Measurements from ENCODE around the gene ZNF385A. TPM values are rescaled to one million over a fixed set of nuclear protein-coding genes. Genes with fewer than 3 reads are reported as not detected.
"Not testable (repeated sequence)": the region's sequence is repeated elsewhere in the genome, so short reads cannot be mapped to it uniquely, and the experiment has no call there.

The ZNF385A gene
- total RNA-seq, 4 donors from 2014 or later = 3.3 to 21.0 (median 18.3) TPM

DNA sequence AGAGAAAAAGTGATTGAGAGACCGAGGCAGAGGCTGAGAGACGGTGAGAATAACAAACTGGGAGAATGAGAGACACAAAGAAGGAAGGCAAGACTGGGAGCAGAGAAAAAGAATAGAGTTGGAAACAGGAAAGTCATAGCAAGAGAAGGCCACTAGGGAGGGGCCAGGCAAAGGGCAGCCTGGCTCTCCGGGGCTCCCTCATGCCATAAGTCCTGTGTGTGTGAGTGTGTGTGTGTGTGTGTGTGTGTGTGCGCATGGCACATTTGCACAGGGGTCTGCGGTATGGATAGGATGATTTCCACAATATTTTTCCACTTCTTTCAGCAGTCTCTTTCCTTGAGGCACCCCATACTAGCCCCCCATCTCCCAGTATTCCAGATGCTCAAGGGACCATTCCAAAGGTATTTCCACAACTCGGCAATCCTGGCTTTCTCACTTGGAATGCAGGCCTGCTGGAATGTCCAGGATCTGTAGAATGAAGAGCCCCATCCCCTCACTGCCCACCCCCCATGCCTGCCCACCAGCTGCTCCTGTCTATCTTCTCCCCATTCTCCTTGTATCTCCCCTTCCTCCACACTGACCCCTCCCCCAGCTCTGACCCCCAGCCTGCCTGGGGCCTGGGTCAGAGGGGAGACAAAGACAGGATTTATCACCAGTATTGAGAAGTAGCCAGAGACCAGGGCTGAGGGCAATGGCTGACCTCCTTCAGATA is 29.3 kb downstream of the ZNF385A start:
- no peaks in the 10 kb centered on the region for H3K27me3 ChIP-seq
- TF ChIP-seq, protein P1, sequence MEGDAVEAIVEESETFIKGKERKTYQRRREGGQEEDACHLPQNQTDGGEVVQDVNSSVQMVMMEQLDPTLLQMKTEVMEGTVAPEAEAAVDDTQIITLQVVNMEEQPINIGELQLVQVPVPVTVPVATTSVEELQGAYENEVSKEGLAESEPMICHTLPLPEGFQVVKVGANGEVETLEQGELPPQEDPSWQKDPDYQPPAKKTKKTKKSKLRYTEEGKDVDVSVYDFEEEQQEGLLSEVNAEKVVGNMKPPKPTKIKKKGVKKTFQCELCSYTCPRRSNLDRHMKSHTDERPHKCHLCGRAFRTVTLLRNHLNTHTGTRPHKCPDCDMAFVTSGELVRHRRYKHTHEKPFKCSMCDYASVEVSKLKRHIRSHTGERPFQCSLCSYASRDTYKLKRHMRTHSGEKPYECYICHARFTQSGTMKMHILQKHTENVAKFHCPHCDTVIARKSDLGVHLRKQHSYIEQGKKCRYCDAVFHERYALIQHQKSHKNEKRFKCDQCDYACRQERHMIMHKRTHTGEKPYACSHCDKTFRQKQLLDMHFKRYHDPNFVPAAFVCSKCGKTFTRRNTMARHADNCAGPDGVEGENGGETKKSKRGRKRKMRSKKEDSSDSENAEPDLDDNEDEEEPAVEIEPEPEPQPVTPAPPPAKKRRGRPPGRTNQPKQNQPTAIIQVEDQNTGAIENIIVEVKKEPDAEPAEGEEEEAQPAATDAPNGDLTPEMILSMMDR (IDR thresholded peaks at IDR 0.05 in 4 of 5, conservative IDR thresholded peaks at IDR 0.05 in 1 of 5) = no peak
- no peak for TF ChIP-seq POLR2A (IDR thresholded peaks at IDR 0.05)
- H3K36me3 ChIP-seq = peaks cover 0 to 10% of the 10 kb centered on the region in 2 donors
- ATAC-seq (no peak), DNase-seq (no peak)
- in situ Hi-C loops (cut with MboI; ENCODE audit: low sequenced_read_pairs in 4 of 4) (loop anchor here (25.0 kb wide), 2 partner anchors 343 to 368 kb away; partner anchors contain the start of genes HOXC10 (in 2 of the 4), HOXC8 (in 2 of the 4) and HOXC9 (in 2 of the 4)), intact Hi-C loops (cut with DNase I; ENCODE audit: low total_unique reads) (loop anchor here (10.0 kb wide), 1 partner anchor 1370 kb away; the partner anchor contains the start of genes CD63 and RDH5)
- no peak overlapping the region for H3K27ac ChIP-seq
- H3K9me3 ChIP-seq = no peaks in the 10 kb centered on the region
- H3K4me3 ChIP-seq = no peak overlapping the region
- peaks cover 33 to 40% of the 10 kb centered on the region in 2 donors for H3K4me1 ChIP-seq

DNA sequence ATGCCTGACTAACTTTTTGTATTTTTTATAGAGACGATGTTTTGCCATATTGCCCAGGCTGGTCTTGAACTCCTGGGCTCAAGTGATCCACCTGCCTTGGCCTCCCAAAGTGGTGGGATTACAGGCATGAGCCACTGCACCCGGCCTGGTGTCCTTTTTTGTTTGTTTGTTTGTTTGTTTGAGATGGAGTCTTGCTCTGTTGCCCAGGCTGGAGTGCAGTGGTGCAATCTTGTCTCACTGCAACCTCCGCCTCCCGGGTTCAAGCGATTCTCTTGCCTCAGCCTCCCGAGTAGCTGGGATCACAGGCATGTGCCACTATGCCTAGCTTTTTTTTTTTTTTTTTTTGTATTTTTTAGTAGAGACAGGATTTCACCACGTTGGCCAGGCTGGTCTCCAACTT is 30.3 kb downstream of the ZNF385A start:
- H3K27ac ChIP-seq, H3K9me3 ChIP-seq, DNase-seq, H3K27me3 ChIP-seq, H3K4me3 ChIP-seq, ATAC-seq: not testable (repeated sequence)
- intact Hi-C loops (cut with DNase I; ENCODE audit: low total_unique reads) (loop anchor here (10.0 kb wide), 1 partner anchor 1371 kb away; the partner anchor contains the start of genes CD63 and RDH5), in situ Hi-C loops (cut with MboI; ENCODE audit: low sequenced_read_pairs in 4 of 4) (loop anchor here (25.0 kb wide), 2 partner anchors 342 to 367 kb away; partner anchors contain the start of genes HOXC10 (in 2 of the 4), HOXC8 (in 2 of the 4) and HOXC9 (in 2 of the 4))
- peaks cover 0 to 19% of the 10 kb centered on the region in 2 donors for H3K36me3 ChIP-seq
- peaks cover 26 to 31% of the 10 kb centered on the region in 2 donors for H3K4me1 ChIP-seq

DNA sequence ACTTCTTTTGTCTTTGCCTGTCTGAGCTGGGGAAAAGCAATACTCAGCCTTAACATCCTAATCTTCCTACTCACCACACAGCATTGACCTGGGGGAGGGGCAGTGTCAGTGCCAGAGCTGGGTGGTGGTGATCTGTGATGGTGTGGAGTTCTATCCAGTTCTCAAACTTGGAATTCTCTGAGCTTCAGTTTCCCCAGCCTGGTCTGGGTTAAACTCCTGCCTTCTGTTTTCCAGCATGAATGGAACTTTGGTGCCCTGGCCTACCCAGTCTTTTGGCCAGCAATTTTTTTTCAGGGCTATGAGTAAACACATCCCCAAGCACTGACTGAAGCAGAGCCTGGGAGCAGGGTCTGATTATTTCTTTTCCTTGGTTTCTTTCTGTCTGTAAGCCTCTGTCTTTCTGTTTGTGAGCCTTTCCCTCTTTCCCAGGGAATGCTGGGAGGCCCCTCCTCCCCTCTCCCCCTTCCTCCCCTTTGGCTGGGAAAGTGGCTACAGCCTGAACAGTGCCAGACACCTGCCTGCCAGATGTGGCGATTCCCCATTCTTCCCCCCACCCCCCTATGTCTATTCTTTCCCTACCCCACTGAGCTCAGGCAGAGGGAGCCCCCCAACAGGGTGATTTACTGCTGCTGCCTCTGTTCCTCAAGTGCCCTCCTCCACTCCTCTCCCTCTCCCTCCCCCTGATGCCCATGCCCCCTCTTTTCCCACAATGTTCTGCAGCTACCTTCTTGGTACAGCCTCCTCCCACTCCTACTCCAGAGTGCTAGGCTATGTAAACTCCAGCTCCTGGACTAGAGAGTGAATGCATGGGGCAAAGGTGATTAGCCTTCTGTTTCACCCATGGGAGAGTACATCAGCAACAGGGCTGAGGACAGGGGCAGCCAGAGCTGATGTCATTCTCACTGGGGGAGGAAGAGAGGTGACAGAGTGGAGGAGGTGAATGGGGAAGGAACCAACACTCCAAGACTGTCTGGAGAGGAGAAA is 31.4 kb downstream of the ZNF385A start:
- intact Hi-C loops (cut with DNase I; ENCODE audit: low total_unique reads) = loop anchor here (10.0 kb wide), 1 partner anchor 1372 kb away; the partner anchor contains the start of genes CD63 and RDH5
- DNase-seq (no peak), ATAC-seq (peak in 1 of 2 donors; percentile 39)
- H3K4me1 ChIP-seq = peaks cover 21 to 26% of the 10 kb centered on the region in 2 donors
- no peak overlapping the region for H3K4me3 ChIP-seq
- H3K36me3 ChIP-seq = peaks cover 0 to 30% of the 10 kb centered on the region in 2 donors
- in situ Hi-C loops (cut with MboI; ENCODE audit: low sequenced_read_pairs in 4 of 4) = loop anchor here (25.0 kb wide), 2 partner anchors 341 to 366 kb away; partner anchors contain the start of genes HOXC10 (in 2 of the 4), HOXC8 (in 2 of the 4) and HOXC9 (in 2 of the 4)
- peak overlapping the region in 3 of 4 donors; percentile 17 to 47 (median 31) for H3K27ac ChIP-seq
- H3K9me3 ChIP-seq = no peaks in the 10 kb centered on the region
- no peaks in the 10 kb centered on the region for H3K27me3 ChIP-seq
- TF ChIP-seq, protein P1 (IDR thresholded peaks at IDR 0.05 in 4 of 5, conservative IDR thresholded peaks at IDR 0.05 in 1 of 5) = no peak
- TF ChIP-seq POLR2A (IDR thresholded peaks at IDR 0.05) = no peak

DNA sequence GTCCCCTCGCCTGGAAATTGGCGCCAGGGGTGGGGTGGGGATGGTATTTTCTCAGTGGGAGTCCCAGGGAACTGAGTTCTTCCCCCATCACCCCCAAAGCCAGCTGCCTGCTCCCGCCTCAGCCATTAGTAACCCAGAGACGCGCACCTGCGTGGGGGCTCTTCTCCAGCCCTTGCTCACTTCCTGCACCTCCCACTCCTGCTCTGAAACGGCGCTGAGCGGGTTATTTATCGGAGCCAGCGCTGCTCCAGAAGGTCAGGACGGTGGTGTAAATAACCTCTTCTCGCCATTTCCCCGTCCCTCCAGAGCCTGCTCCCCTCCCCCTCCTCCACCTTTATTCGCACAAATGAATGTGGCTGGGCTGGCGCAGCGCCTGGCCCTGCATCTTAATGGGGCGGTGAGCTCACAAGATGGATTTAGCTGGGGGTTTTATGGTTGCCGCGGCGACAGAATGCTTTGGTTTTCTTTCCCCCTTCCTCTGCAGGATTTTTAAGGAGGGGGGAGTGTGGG is 32.5 kb downstream of the ZNF385A start:
- intact Hi-C loops (cut with DNase I; ENCODE audit: low total_unique reads) = loop anchor here (10.0 kb wide), 1 partner anchor 1373 kb away; the partner anchor contains the start of genes CD63 and RDH5
- peaks cover 21 to 22% of the 10 kb centered on the region in 2 donors for H3K4me1 ChIP-seq

More for the DNA sequence above, 32.5 kb downstream of the ZNF385A start:
- ATAC-seq (peak; percentile 45 to 62), DNase-seq (peak in 1 of 2 donors; percentile 58)
- in situ Hi-C loops (cut with MboI; ENCODE audit: low sequenced_read_pairs in 4 of 4) = loop anchor here (25.0 kb wide), 2 partner anchors 340 to 365 kb away; partner anchors contain the start of genes HOXC10 (in 2 of the 4), HOXC8 (in 2 of the 4) and HOXC9 (in 2 of the 4)
- peak overlapping the region; percentile 3 to 36 (median 24) for H3K4me3 ChIP-seq
- peaks cover 3 to 41% of the 10 kb centered on the region in 2 donors for H3K36me3 ChIP-seq
- H3K27ac ChIP-seq = peak overlapping the region in 2 of 4 donors; percentile 17 to 47
- H3K9me3 ChIP-seq = no peaks in the 10 kb centered on the region
- no peaks in the 10 kb centered on the region for H3K27me3 ChIP-seq
- no peak for TF ChIP-seq POLR2A (IDR thresholded peaks at IDR 0.05)
- TF ChIP-seq, protein P1 (IDR thresholded peaks at IDR 0.05 in 4 of 5, conservative IDR thresholded peaks at IDR 0.05 in 1 of 5) = no peak
